ENCODE measurements around the gene RASGRP2.

RASGRP2 gene

GRCh38 chr11:64762277-64762673, 18.3 kb upstream of the RASGRP2 start:
- H3K27ac ChIP-seq (ENCODE audit: extremely low read depth, low read depth, low read length), result no peak overlapping the region
- no peak overlapping the region for H3K4me3 ChIP-seq (ENCODE audit: low read depth, low read length)
- CTCF ChIA-PET, result interaction anchor here (0.6 to 4.0 kb wide), 3 partner anchors 15 to 143 kb away, joined by 3 to 22 read pairs (median 7); partner anchors contain the start of gene RASGRP2
- H3K9me3 ChIP-seq (ENCODE audit: control insufficient read depth, insufficient read depth, low read depth, low read length), result no peaks in the 10 kb centered on the region
- H3K36me3 ChIP-seq (ENCODE audit: control insufficient read depth in 2 of 2, insufficient read depth in 1 of 2, low read length in 2 of 2), result peaks cover 0 to 54% of the 10 kb centered on the region in 2 experiments; a peak in 2 of 3 replicates
- H3K4me1 ChIP-seq (ENCODE audit: control insufficient read depth, insufficient read depth, low read length), result peaks cover 7% of the 10 kb centered on the region
- TF ChIP-seq ZNF426 (tag by site-specific recombination; IDR thresholded peaks at IDR 0.05) (no peak), ZSCAN23 (tag by site-specific recombination; IDR thresholded peaks at IDR 0.05) (no peak), ZIC2 (tag by site-specific recombination; IDR thresholded peaks at IDR 0.05) (no peak), ZNF394 (tag by site-specific recombination; IDR thresholded peaks at IDR 0.05; ENCODE audit: borderline replicate concordance) (peak; percentile 32; the same call in 1 of the 2 replicates), ZNF2 (tag by site-specific recombination; IDR thresholded peaks at IDR 0.05) (0 out of 2 replicates have a peak, but pooled peaks have one; percentile 2), ZNF341 (tag by site-specific recombination; IDR thresholded peaks at IDR 0.05; ENCODE audit: low read depth) (no peak), ZNF623 (tag by site-specific recombination; IDR thresholded peaks at IDR 0.05) (no peak), ZBTB8A (tag by site-specific recombination; IDR thresholded peaks at IDR 0.05) (no peak), ZNF610 (tag by site-specific recombination; IDR thresholded peaks at IDR 0.05; ENCODE audit: borderline replicate concordance) (no peak), ZNF624 (tag by site-specific recombination; IDR thresholded peaks at IDR 0.05) (no peak), ZNF391 (tag by site-specific recombination; IDR thresholded peaks at IDR 0.05; ENCODE audit: borderline replicate concordance, low read depth) (no peak), ZNF600 (tag by site-specific recombination; IDR thresholded peaks at IDR 0.05) (peak; percentile 42; the same call in 1 of the 2 replicates)
- POLR2A ChIA-PET, result interaction anchor here (1.2 to 5.8 kb wide), 3 partner anchors 15 to 74 kb away, joined by 4 to 42 read pairs (median 4); partner anchors contain the start of gene SF1

- CTCF ChIA-PET, result interaction anchor here (0.5 to 0.7 kb wide), 2 partner anchors 10 to 422 kb away, joined by 3 read pairs; no protein-coding TSS in a partner anchor
- H3K4me3 ChIP-seq (ENCODE audit: low read depth, low read length), result no peak overlapping the region
- no peaks in the 10 kb centered on the region for H3K9me3 ChIP-seq (ENCODE audit: control insufficient read depth, insufficient read depth, low read depth, low read length)
- peaks cover 0 to 42% of the 10 kb centered on the region in 2 experiments; a peak in 1 of 3 replicates for H3K36me3 ChIP-seq (ENCODE audit: control insufficient read depth in 2 of 2, insufficient read depth in 1 of 2, low read length in 2 of 2)
- no peak overlapping the region for H3K27ac ChIP-seq (ENCODE audit: extremely low read depth, low read depth, low read length)
- POLR2A ChIA-PET, result interaction anchor here (0.7 to 5.8 kb wide), 8 partner anchors 9 to 130 kb away, joined by 3 to 42 read pairs (median 6); partner anchors contain the start of gene SF1
- peaks cover 7% of the 10 kb centered on the region for H3K4me1 ChIP-seq (ENCODE audit: control insufficient read depth, insufficient read depth, low read length)
- no peak for TF ChIP-seq ZNF48 (tag by site-specific recombination; IDR thresholded peaks at IDR 0.05)
- TF ChIP-seq ZNF23 (tag by site-specific recombination; IDR thresholded peaks at IDR 0.05; ENCODE audit: borderline replicate concordance), result no peak
- no peak for TF ChIP-seq ZNF354C (tag by site-specific recombination; IDR thresholded peaks at IDR 0.05; ENCODE audit: borderline replicate concordance, low read depth)
- no peak for TF ChIP-seq ZNF677 (tag by site-specific recombination; IDR thresholded peaks at IDR 0.05)
- TF ChIP-seq ZSCAN23 (tag by site-specific recombination; IDR thresholded peaks at IDR 0.05), result no peak
- no peak for TF ChIP-seq SETDB1 (IDR thresholded peaks at IDR 0.05; ENCODE audit: insufficient read length, low read length)
- TF ChIP-seq ZNF10 (tag by site-specific recombination; IDR thresholded peaks at IDR 0.05), result peak; percentile 90
- no peak for TF ChIP-seq ZNF658 (tag by site-specific recombination; IDR thresholded peaks at IDR 0.05)
- no peak for TF ChIP-seq ZNF174 (tag by site-specific recombination; IDR thresholded peaks at IDR 0.05)
- no peak for TF ChIP-seq ZFP3 (tag by site-specific recombination; IDR thresholded peaks at IDR 0.05; ENCODE audit: low read depth)
- no peak for TF ChIP-seq REPIN1 (tag by site-specific recombination; IDR thresholded peaks at IDR 0.05; ENCODE audit: low read depth)
- TF ChIP-seq ZNF792 (tag by site-specific recombination; IDR thresholded peaks at IDR 0.05), result no peak
- TF ChIP-seq ZNF837 (tag by site-specific recombination; IDR thresholded peaks at IDR 0.05), result no peak
- no peak for TF ChIP-seq ZBTB20 (tag by site-specific recombination; IDR thresholded peaks at IDR 0.05)
- 0 out of 2 replicates have a peak, but pooled peaks have one; percentile 31 for TF ChIP-seq ZNF362 (tag by site-specific recombination; IDR thresholded peaks at IDR 0.05)
- TF ChIP-seq ZNF202 (tag by site-specific recombination; IDR thresholded peaks at IDR 0.05; ENCODE audit: borderline replicate concordance), result no peak
- TF ChIP-seq ZNF664 (tag by site-specific recombination; IDR thresholded peaks at IDR 0.05), result no peak
- no peak for TF ChIP-seq ZNF274 (IDR thresholded peaks at IDR 0.05; ENCODE audit: low read length)
- no peak for TF ChIP-seq ZNF274 (tag by site-specific recombination; IDR thresholded peaks at IDR 0.05; ENCODE audit: borderline replicate concordance)
- no peak for TF ChIP-seq ZNF707 (tag by site-specific recombination; IDR thresholded peaks at IDR 0.05)
- peak; percentile 96 for TF ChIP-seq ZNF768 (tag by site-specific recombination; IDR thresholded peaks at IDR 0.05)
- no peak for TF ChIP-seq CTCF (tag by site-specific recombination; IDR thresholded peaks at IDR 0.05)
These were observed 16.9 kb upstream of the RASGRP2 start for GRCh38 chr11:64760759-64761420.

Measured in HEK293 (cell line).